Transverse colon (tissue), 4 donors: Measurements from ENCODE around the gene ZNF226. TPM values are rescaled to one million over a fixed set of nuclear protein-coding genes. Genes with fewer than 3 reads are reported as not detected.
"Not testable (repeated sequence)": the region's sequence is repeated elsewhere in the genome, so short reads cannot be mapped to it uniquely, and the experiment has no call there.

ENCODE experiments used
- DNase-seq: peaks from one replicate; pipeline ENCODE4 v3.0.0-alpha.2; 2019
- H3K27ac ChIP-seq, 4 donors: fragments of 200-600 bp; sonication (generic); 2 replicates each; pipeline ENCODE4 v1.5.1; 2016 to 2018; ENCODE audit warnings: inconsistent platforms in 4 of 4
- H3K27me3 ChIP-seq: fragments of 200-600 bp; sonication (generic); 2 replicates; pipeline ENCODE4 v1.5.1; 2017; ENCODE audit warnings: inconsistent platforms
- H3K36me3 ChIP-seq, 4 donors: fragments of 200-600 bp; sonication (generic); 2 replicates each; pipeline ENCODE4 v1.5.1; 2017 to 2019; ENCODE audit warnings: inconsistent platforms in 4 of 4
- H3K4me1 ChIP-seq, 4 donors: fragments of 200-600 bp; sonication (generic); 2 replicates each; pipeline ENCODE4 v1.5.1; 2017 to 2020; ENCODE audit warnings: inconsistent platforms in 4 of 4
- H3K4me3 ChIP-seq, 4 donors: fragments of 200-600 bp; sonication (generic); 1 replicate in 1 of 4; 2 replicates in 3 of 4; pipeline versions ENCODE4 v1.5.1 to v1.6.1; 2017 to 2019; ENCODE audit warnings: inconsistent platforms in 4 of 4
- H3K9me3 ChIP-seq, 2 donors: fragments of 200-600 bp; sonication (generic); 2 replicates each; pipeline ENCODE4 v1.5.1; 2017 to 2019; ENCODE audit warnings: inconsistent platforms in 2 of 2
- EP300 ChIP-seq: sonication (generic); formaldehyde crosslinking; IDR thresholded peaks from one replicate; pipeline ENCODE4 v1.6.1; 2017; ENCODE audit warnings: antibody characterized with exemption, low read depth
- POLR2A ChIP-seq: fragments of 450-650 bp; IDR thresholded peaks from one replicate; pipeline ENCODE4 v1.6.1; 2016; ENCODE audit warnings: antibody characterized with exemption, mild to moderate bottlenecking, moderate library complexity
- POLR2AphosphoS5 ChIP-seq, 3 donors: sonication (generic); formaldehyde crosslinking; IDR thresholded peaks; one replicate each; pipeline ENCODE4 v1.6.1; 2016; ENCODE audit warnings: antibody characterized with exemption in 3 of 3
- WGBS, 2 donors: methylation state at CpG; one replicate each; pipeline ENCODE4 v1.1.5; 2018; ENCODE audit warnings: low coverage in 1 of 2; 5-methylcytosine and 5-hydroxymethylcytosine counted together
- in situ Hi-C, 4 donors: fragments of 200-750 bp; cut with MboI; loops; one replicate each; pipeline versions ENCODE4 v1.15.0 to v1.15.1; 2017; ENCODE audit warnings: low sequenced_read_pairs in 3 of 4, low pct_ligation_motif_present in 1 of 4, low pct_unique_long_range_greater_than_20kb in 1 of 4
- intact Hi-C: fragments of 100-400 bp; cut with DNase I; formaldehyde crosslinking; loops from one replicate; pipeline ENCODE4 v1.15.1; 2023; ENCODE audit warnings: low total_unique reads
- total RNA-seq, 4 donors: library from RNA; depleted of rRNA; stranded (reverse); fragments of >200 nt; gene quantifications; one replicate each; pipeline ENCODE4 v1.1.0, GENCODE V29; 2016
- TF ChIP-seq, protein P1 (sequence below), 5 experiments: fragments of 200-600 bp in 3 of 5; fragments of 450-650 bp in 2 of 5; sonication (generic) in 3 of 5; IDR thresholded peaks; 1 replicate in 2 of 5; 2 replicates in 3 of 5; pipeline ENCODE4 v1.5.1; 2016 to 2017; ENCODE audit warnings: antibody characterized with exemption in 5 of 5, inconsistent platforms in 3 of 5, mild to moderate bottlenecking in 2 of 5, moderate library complexity in 1 of 5

The ZNF226 gene
- total RNA-seq, 4 donors from 2014 or later: 4.1 to 27.1 (median 23.9) TPM

DNA sequence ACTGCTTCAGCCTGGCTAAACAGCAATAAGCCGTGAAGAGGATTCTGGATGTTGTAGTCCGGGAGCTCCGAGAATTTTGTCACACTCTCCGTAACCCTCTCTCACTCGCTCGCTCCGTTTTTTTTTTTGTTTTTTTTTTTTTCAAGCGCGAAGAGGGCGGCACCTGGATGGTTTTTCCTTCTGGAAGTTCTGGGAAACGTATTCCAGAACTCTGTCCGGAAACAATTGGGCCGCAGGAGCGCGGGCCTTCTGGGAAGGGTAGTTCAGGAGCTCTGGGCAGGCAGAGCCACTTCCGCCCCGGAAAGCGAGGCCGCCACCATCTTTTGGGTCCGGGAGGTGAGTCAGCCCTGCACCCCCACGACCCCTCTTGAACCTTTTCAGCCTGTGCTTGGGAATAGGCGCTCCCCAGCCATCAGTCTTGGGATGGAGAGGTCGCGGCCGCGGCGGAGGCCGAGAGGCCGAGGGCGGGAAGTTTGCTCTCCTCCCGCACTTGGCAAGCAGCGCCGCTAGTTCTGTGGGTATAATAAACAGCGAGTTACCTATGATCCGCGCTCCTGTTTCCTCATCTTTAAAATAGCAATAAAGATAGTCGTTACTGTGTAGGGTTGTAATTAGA is 47.5 kb downstream of the ZNF226 start, which contains the start of gene ZNF227:
Gene ZNF227 (plus strand): TSS at position 283 of the 616 bp plus-strand sequence. CDS start 5,261 bp downstream, outside the sequence.
- in situ Hi-C loops (no loop called here), intact Hi-C loops (no loop called here)
- DNase-seq: peak; percentile 91
- peaks cover 0 to 24% (median 5%) of the 10 kb centered on the region in 4 donors for H3K36me3 ChIP-seq
- H3K27me3 ChIP-seq: no peaks in the 10 kb centered on the region
- peak; percentile 8 for TF ChIP-seq EP300
- TF ChIP-seq, protein P1, sequence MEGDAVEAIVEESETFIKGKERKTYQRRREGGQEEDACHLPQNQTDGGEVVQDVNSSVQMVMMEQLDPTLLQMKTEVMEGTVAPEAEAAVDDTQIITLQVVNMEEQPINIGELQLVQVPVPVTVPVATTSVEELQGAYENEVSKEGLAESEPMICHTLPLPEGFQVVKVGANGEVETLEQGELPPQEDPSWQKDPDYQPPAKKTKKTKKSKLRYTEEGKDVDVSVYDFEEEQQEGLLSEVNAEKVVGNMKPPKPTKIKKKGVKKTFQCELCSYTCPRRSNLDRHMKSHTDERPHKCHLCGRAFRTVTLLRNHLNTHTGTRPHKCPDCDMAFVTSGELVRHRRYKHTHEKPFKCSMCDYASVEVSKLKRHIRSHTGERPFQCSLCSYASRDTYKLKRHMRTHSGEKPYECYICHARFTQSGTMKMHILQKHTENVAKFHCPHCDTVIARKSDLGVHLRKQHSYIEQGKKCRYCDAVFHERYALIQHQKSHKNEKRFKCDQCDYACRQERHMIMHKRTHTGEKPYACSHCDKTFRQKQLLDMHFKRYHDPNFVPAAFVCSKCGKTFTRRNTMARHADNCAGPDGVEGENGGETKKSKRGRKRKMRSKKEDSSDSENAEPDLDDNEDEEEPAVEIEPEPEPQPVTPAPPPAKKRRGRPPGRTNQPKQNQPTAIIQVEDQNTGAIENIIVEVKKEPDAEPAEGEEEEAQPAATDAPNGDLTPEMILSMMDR (IDR thresholded peaks at IDR 0.05): no peak
- TF ChIP-seq POLR2AphosphoS5 (IDR thresholded peaks at IDR 0.05): peak; percentile 74 to 81 (median 78)
- peak; percentile 49 for TF ChIP-seq POLR2A
- peaks cover 4 to 22% (median 11%) of the 10 kb centered on the region in 4 donors for H3K4me1 ChIP-seq
- H3K4me3 ChIP-seq: peak within 1 kb of the TSS; percentile 48 to 98 (median 74)
- H3K9me3 ChIP-seq: peaks cover 0 to 3% of the 10 kb centered on the region in 2 donors
- peak within 1 kb of the TSS; percentile 74 to 90 (median 88) for H3K27ac ChIP-seq
- WGBS, 2 donors: 1% methylated on average over 14 to 37 of the region's 37 CpGs

DNA sequence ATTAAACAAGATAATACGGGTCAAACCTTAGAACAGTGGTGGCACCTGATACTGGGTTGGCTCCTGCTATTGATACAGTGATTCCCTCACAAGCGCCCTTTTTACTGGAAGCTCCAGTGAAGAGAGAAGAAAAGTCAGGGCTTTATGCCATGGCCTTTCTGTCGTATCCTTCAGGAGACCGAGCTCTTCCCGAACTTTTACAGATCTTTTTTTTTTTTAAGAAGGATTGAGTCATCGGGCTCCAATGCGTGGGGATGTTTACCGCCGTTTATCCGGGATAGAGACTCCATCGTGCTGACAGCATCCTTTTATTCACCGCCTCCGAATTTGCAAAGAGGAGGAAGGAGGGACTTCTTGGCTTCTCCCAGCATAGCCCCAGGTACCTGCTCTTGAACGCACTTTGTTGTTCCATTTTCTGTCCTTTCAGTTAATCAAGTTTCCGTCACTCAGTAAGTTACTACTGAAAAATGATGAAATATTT is 48.0 kb downstream of the ZNF226 start:
- peaks cover 0 to 3% of the 10 kb centered on the region in 2 donors for H3K9me3 ChIP-seq
- intact Hi-C loops: no loop called here
- peaks cover 2 to 19% (median 9%) of the 10 kb centered on the region in 4 donors for H3K4me1 ChIP-seq
- peaks cover 0 to 30% (median 7%) of the 10 kb centered on the region in 4 donors for H3K36me3 ChIP-seq
- H3K27ac ChIP-seq: peak overlapping the region; percentile 74 to 90 (median 88)
- WGBS, 2 donors: 7 to 13% methylated on average over 4 to 15 of the region's 15 CpGs
- H3K4me3 ChIP-seq: peak overlapping the region; percentile 48 to 98 (median 74)
- TF ChIP-seq, protein P1 (IDR thresholded peaks at IDR 0.05): no peak
- TF ChIP-seq POLR2A (no peak), EP300 (no peak), POLR2AphosphoS5 (IDR thresholded peaks at IDR 0.05) (no peak)
- in situ Hi-C loops: no loop called here
- no peaks in the 10 kb centered on the region for H3K27me3 ChIP-seq
- DNase-seq: no peak

DNA sequence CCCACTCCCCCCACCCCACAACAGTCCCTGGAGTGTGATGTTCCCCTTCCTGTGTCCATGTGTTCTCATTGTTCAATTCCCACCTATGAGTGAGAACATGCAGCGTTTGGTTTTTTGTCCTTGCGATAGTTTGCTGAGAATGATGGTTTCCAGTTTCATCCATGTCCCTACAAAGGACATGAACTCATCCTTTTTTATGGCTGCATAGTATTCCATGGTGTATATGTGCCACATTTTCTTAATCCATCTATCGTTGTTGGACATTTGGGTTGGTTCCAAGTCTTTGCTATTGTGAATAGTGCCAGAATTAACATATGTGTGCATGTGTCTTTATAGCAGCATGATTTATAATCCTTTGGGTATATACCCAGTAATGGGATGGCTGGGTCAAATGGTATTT is 55.0 kb downstream of the ZNF226 start:
- WGBS, 2 donors: 95 to 97% methylated on average over 2 to 3 of the region's 3 CpGs
- H3K27ac ChIP-seq, H3K27me3 ChIP-seq, H3K4me1 ChIP-seq, H3K4me3 ChIP-seq, in situ Hi-C loops, DNase-seq, intact Hi-C loops, H3K9me3 ChIP-seq: not testable (repeated sequence)
- peaks cover 0 to 53% (median 10%) of the 10 kb centered on the region in 4 donors for H3K36me3 ChIP-seq

DNA sequence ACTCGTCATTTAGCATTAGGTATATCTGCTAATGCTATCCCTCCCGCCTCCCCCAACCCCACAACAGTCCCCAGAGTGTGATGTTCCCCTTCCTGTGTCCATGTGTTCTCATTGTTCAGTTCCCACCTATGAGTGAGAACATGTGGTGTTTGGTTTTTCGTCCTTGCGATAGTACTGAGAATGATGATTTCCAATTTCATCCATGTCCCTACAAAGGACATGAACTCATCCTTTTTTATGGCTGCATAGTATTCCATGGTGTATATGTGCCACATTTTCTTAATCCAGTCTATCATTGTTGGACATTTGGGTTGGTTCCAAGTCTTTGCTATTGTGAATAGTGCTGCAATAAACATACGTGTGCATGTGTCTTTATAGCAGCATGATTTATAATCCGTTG is 55.9 kb downstream of the ZNF226 start:
- H3K27me3 ChIP-seq, H3K4me3 ChIP-seq, H3K9me3 ChIP-seq, in situ Hi-C loops, intact Hi-C loops, H3K4me1 ChIP-seq, DNase-seq, H3K27ac ChIP-seq: not testable (repeated sequence)
- peaks cover 0 to 47% (median 11%) of the 10 kb centered on the region in 4 donors for H3K36me3 ChIP-seq
- WGBS, 2 donors: 91 to 98% methylated on average over 5 to 6 of the region's 6 CpGs

DNA sequence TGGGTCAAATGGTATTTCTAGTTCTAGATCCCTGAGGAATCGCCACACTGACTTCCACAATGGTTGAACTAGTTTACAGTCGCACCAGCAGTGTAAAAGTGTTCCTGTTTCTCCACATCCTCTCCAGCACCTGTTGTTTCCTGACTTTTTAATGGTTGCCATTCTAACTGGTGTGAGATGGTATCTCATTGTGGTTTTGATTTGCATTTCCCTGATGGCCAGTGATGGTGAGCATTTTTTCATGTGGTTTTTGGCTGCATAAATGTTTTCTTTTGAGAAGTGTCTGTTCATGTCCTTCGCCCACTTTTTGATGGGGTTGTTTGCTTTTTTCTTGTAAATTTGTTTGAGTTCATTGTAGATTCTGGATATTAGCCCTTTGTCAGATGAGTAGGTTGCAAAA is 56.4 kb downstream of the ZNF226 start:
- H3K4me3 ChIP-seq, in situ Hi-C loops, H3K27ac ChIP-seq, intact Hi-C loops, H3K27me3 ChIP-seq, H3K9me3 ChIP-seq, DNase-seq, H3K4me1 ChIP-seq: not testable (repeated sequence)
- 92% methylated on average over 3 of the region's 3 CpGs; no CpG with 5 or more reads in 1 of the 2 donors for WGBS, 2 donors
- H3K36me3 ChIP-seq: peaks cover 0 to 47% (median 12%) of the 10 kb centered on the region in 4 donors

Other genes starting within 250 kb of the ZNF226 start
- 10 to 100 TPM in 3 of 4 donors, under 1 TPM in 1; 0.75 to 19.9 (median 11.6) TPM for gene ZNF45, start 229.8 kb upstream of the ZNF226 start, total RNA-seq
- gene ZNF221, start 213.9 kb upstream of the ZNF226 start, total RNA-seq: 10 to 100 TPM in 1 of 4 donors, 1 to 10 TPM in 2, under 1 TPM in 1; 1.00 to 32.2 (median 3.7) TPM
- 1 to 10 TPM; 1.2 to 7.5 (median 3.8) TPM for gene ZNF155, start 180.9 kb upstream of the ZNF226 start, total RNA-seq
- 1 to 10 TPM; 1.8 to 5.9 (median 3.5) TPM for gene ZNF230, start 162.1 kb upstream of the ZNF226 start, total RNA-seq
- 1 to 10 TPM in 3 of 4 donors, not detected in 1; 2.2 to 6.3 (median 3.0) TPM for gene ZNF222, start 139.7 kb upstream of the ZNF226 start, total RNA-seq
- gene ZNF223, start 113.1 kb upstream of the ZNF226 start, total RNA-seq: 1 to 10 TPM in 3 of 4 donors, not detected in 1; 2.2 to 8.5 (median 6.5) TPM
- 1 to 10 TPM in 2 of 4 donors, not detected in 2; 2.5 to 3.2 TPM for gene ZNF284, start 92.9 kb upstream of the ZNF226 start, total RNA-seq
- 10 to 100 TPM; 37.1 to 49.7 (median 44.2) TPM for gene ZNF224, start 70.7 kb upstream of the ZNF226 start, total RNA-seq
- 10 to 100 TPM in 1 of 4 donors, 1 to 10 TPM in 2, not detected in 1; 3.0 to 26.9 (median 5.1) TPM for gene ZNF225, start 51.7 kb upstream of the ZNF226 start, total RNA-seq
- gene ZNF234, start 23.5 kb upstream of the ZNF226 start, total RNA-seq: 10 to 100 TPM in 2 of 4 donors, 1 to 10 TPM in 1, not detected in 1; 4.6 to 12.4 (median 10.1) TPM
- 10 to 100 TPM in 2 of 4 donors, 1 to 10 TPM in 2; 2.4 to 12.4 (median 10.5) TPM for gene ZNF227, start 47.4 kb downstream of the ZNF226 start, total RNA-seq
- gene ZNF233, start 94.8 kb downstream of the ZNF226 start, total RNA-seq: 1 to 10 TPM in 2 of 4 donors, not detected in 2; 1.3 to 2.2 TPM
- 10 to 100 TPM in 1 of 4 donors, 1 to 10 TPM in 3; 7.1 to 10.6 (median 8.4) TPM for gene ZNF235, start 139.9 kb downstream of the ZNF226 start, total RNA-seq
- 1 to 10 TPM in 3 of 4 donors, under 1 TPM in 1; 0.37 to 5.9 (median 3.2) TPM for gene ZNF112, start 191.6 kb downstream of the ZNF226 start, total RNA-seq
- gene ZNF285, start 236.5 kb downstream of the ZNF226 start, total RNA-seq: 1 to 10 TPM in 1 of 4 donors, under 1 TPM in 2, not detected in 1; 0.68 to 9.6 (median 0.95) TPM